ENCODE measurements around the gene UFD1. TPM values are rescaled to one million over a fixed set of nuclear protein-coding genes. Genes with fewer than 3 reads are reported as not detected.

UFD1 gene
- total and polyA plus RNA-seq, 8 donors = 3.8 to 86.6 (median 51.3) TPM

GRCh38 chr22:19466126-19466716 lies 12.8 kb downstream of the UFD1 start:
- H3K27ac ChIP-seq = no peak overlapping the region
- no peaks in the 10 kb centered on the region for H3K4me1 ChIP-seq
- intact Hi-C loops (cut with DNase I; ENCODE audit: low total_unique reads) = no loop called here
- DNase-seq = no peak
- H3K9me3 ChIP-seq = no peaks in the 10 kb centered on the region
- H3K36me3 ChIP-seq = peaks cover 94 to 100% (median 99%) of the 10 kb centered on the region in 4 donors
- no peaks in the 10 kb centered on the region for H3K27me3 ChIP-seq
- no peak for TF ChIP-seq CTCF (IDR thresholded peaks at IDR 0.05)
- no peak for TF ChIP-seq POLR2AphosphoS5 (IDR thresholded peaks at IDR 0.05)
- TF ChIP-seq POLR2A (IDR thresholded peaks at IDR 0.05) = no peak
- TF ChIP-seq EP300 (IDR thresholded peaks at IDR 0.05) = no peak
- no peak overlapping the region for H3K4me3 ChIP-seq
- 76 to 89% (median 81%) methylated on average over 11 to 14 of the region's 14 CpGs for WGBS, 5 donors

GRCh38 chr22:19464975-19465374 lies 14.0 kb downstream of the UFD1 start:
- H3K4me3 ChIP-seq = no peak overlapping the region
- H3K27ac ChIP-seq = no peak overlapping the region
- H3K27me3 ChIP-seq = no peaks in the 10 kb centered on the region
- DNase-seq = no peak
- intact Hi-C loops (cut with DNase I; ENCODE audit: low total_unique reads) = no loop called here
- H3K4me1 ChIP-seq = no peaks in the 10 kb centered on the region
- H3K36me3 ChIP-seq = peaks cover 85 to 100% (median 99%) of the 10 kb centered on the region in 4 donors
- H3K9me3 ChIP-seq = no peaks in the 10 kb centered on the region
- 76 to 85% (median 81%) methylated on average over 4 of the region's 4 CpGs for WGBS, 5 donors
- TF ChIP-seq EP300 (IDR thresholded peaks at IDR 0.05) = no peak
- TF ChIP-seq POLR2AphosphoS5 (IDR thresholded peaks at IDR 0.05) = no peak
- TF ChIP-seq CTCF (IDR thresholded peaks at IDR 0.05) = no peak
- no peak for TF ChIP-seq POLR2A (IDR thresholded peaks at IDR 0.05)

GRCh38 chr22:19464546-19464945 lies 14.4 kb downstream of the UFD1 start:
- Histone ChIP-seq H3K27me3 (no peaks in the 10 kb centered on the region), H3K27ac (no peak overlapping the region), H3K4me3 (no peak overlapping the region), H3K4me1 (no peaks in the 10 kb centered on the region), H3K9me3 (no peaks in the 10 kb centered on the region), H3K36me3 (peaks cover 81 to 100% (median 99%) of the 10 kb centered on the region in 4 donors)
- TF ChIP-seq CTCF (IDR thresholded peaks at IDR 0.05) (no peak), EP300 (IDR thresholded peaks at IDR 0.05) (no peak), POLR2AphosphoS5 (IDR thresholded peaks at IDR 0.05) (no peak), POLR2A (IDR thresholded peaks at IDR 0.05) (no peak)
- 40 to 79% (median 69%) methylated on average over 1 of the region's 1 CpG for WGBS, 5 donors
- intact Hi-C loops (cut with DNase I; ENCODE audit: low total_unique reads) = no loop called here
- no peak for DNase-seq

GRCh38 chr22:19463491-19464469 lies 15.2 kb downstream of the UFD1 start:
- no peaks in the 10 kb centered on the region for H3K4me1 ChIP-seq
- WGBS, 5 donors = 67 to 79% (median 79%) methylated on average over 7 of the region's 7 CpGs
- intact Hi-C loops (cut with DNase I; ENCODE audit: low total_unique reads) = no loop called here
- no peaks in the 10 kb centered on the region for H3K9me3 ChIP-seq
- H3K36me3 ChIP-seq = peaks cover 79 to 100% (median 99%) of the 10 kb centered on the region in 4 donors
- H3K4me3 ChIP-seq = no peak overlapping the region
- no peaks in the 10 kb centered on the region for H3K27me3 ChIP-seq
- H3K27ac ChIP-seq = no peak overlapping the region
- TF ChIP-seq EP300 (IDR thresholded peaks at IDR 0.05) (no peak), POLR2AphosphoS5 (IDR thresholded peaks at IDR 0.05) (no peak), POLR2A (IDR thresholded peaks at IDR 0.05) (no peak), CTCF (IDR thresholded peaks at IDR 0.05) (no peak)
- DNase-seq = no peak
